Endothelial cell of umbilical vein (primary cell): Measurements from ENCODE around the gene TNIP3. TPM values are rescaled to one million over a fixed set of nuclear protein-coding genes. Genes with fewer than 3 reads are reported as not detected.

Source experiments
- BruUV-seq: library from RNA; stranded (reverse); fragments of 400-500 nt; replicated peaks from 2 replicates; lab custom pipeline; 2021; lab: Mats Ljungman, UMichigan
- CTCF ChIA-PET: fragments of 300-600, 350-600 bp; sonication (Branson Sonifier 250); formaldehyde crosslinking; loops from one replicate; lab custom pipeline; 2021; ENCODE audit warnings: antibody characterized with exemption, inconsistent platforms; lab: Charles Lee
- POLR2A ChIA-PET: fragments of 300-600, 350-600 bp; sonication (Branson Sonifier 250); formaldehyde crosslinking; loops from one replicate; lab custom pipeline; 2021; ENCODE audit warnings: antibody characterized with exemption, inconsistent platforms; lab: Charles Lee
- DNase-seq: peaks from one replicate; pipeline ENCODE4 v3.0.0-alpha.2; 2011; ENCODE audit warnings: low read depth, low spot score
- FAIRE-seq: peaks from 2 replicates; lab custom pipeline; 2011; peaks lifted over from hg19 to GRCh38; lab: Jason Lieb, UNC
- H2AFZ ChIP-seq: 2 replicates; pipeline ENCODE4 v1.6.0; 2012; ENCODE audit warnings: low read depth, low read length, control low read depth, inconsistent platforms
- H3K27ac ChIP-seq: 2 replicates; pipeline ENCODE4 v1.5.1; 2011; ENCODE audit warnings: low read depth, mild to moderate bottlenecking, control low read depth, low read length, moderate library complexity; ENCODE audit not compliant: insufficient read depth
- H3K27me3 ChIP-seq, 2 experiments: 2 replicates each; pipeline versions ENCODE4 v1.6.0 to v1.6.1; 2011; ENCODE audit warnings: low read length in 2 of 2, mixed read lengths in 1 of 2; ENCODE audit not compliant: control insufficient read depth in 2 of 2, insufficient read depth in 2 of 2
- H3K36me3 ChIP-seq, 2 experiments: 2 replicates in 1 of 2; 3 replicates in 1 of 2; pipeline ENCODE4 v1.5.1; 2011; ENCODE audit warnings: low read length in 2 of 2, mild to moderate bottlenecking in 1 of 2, moderate library complexity in 1 of 2; ENCODE audit not compliant: control insufficient read depth in 2 of 2, insufficient read depth in 2 of 2; ENCODE audit errors: extremely low read depth in 1 of 2
- H3K4me1 ChIP-seq: 3 replicates; pipeline ENCODE4 v1.5.1; 2011; ENCODE audit warnings: mild to moderate bottlenecking, low read length; ENCODE audit not compliant: control insufficient read depth, insufficient read depth; ENCODE audit errors: extremely low read depth
- H3K4me2 ChIP-seq: 2 replicates; pipeline ENCODE4 v1.6.1; 2011; ENCODE audit warnings: low read length, control low read depth, mixed read lengths; ENCODE audit not compliant: insufficient read depth
- H3K4me3 ChIP-seq, 3 experiments: fragments of 200-600 bp in 1 of 3; sonication (generic), shearing (Covaris generic) in 1 of 3; replicated peaks in 1 of 3; 2 replicates each; pipeline ENCODE4 v1.5.1; 2011 to 2016; ENCODE audit warnings: control low read depth in 3 of 3, low read length in 3 of 3, mild to moderate bottlenecking in 2 of 3, inconsistent platforms in 1 of 3, low read depth in 1 of 3, moderate library complexity in 1 of 3; ENCODE audit not compliant: insufficient read depth in 1 of 3
- H3K79me2 ChIP-seq: 2 replicates; pipeline ENCODE4 v1.6.0; 2012; ENCODE audit warnings: low read length, inconsistent platforms; ENCODE audit not compliant: control insufficient read depth, insufficient read depth
- H3K9ac ChIP-seq: replicated peaks from 2 replicates; pipeline ENCODE3; 2011; ENCODE audit warnings: low read length, control low read depth; ENCODE audit not compliant: insufficient read depth; ENCODE audit errors: extremely low read depth
- H3K9me1 ChIP-seq: replicated peaks from 3 replicates; pipeline ENCODE4 v1.6.0; 2011; ENCODE audit warnings: mild to moderate bottlenecking, low read length; ENCODE audit not compliant: control insufficient read depth, insufficient read depth; ENCODE audit errors: extremely low read depth
- H3K9me3 ChIP-seq: replicated peaks from 2 replicates; pipeline ENCODE4 v1.5.1; 2012; ENCODE audit warnings: low read length, inconsistent platforms; ENCODE audit not compliant: control insufficient read depth, insufficient read depth
- H4K20me1 ChIP-seq: replicated peaks from 2 replicates; pipeline ENCODE3; 2011; ENCODE audit warnings: mild to moderate bottlenecking, low read length; ENCODE audit not compliant: control insufficient read depth, insufficient read depth; ENCODE audit errors: extremely low read depth
- EZH2 ChIP-seq: IDR thresholded peaks from 2 replicates; pipeline ENCODE4 v1.6.1; 2012; ENCODE audit warnings: borderline replicate concordance, low read depth, mild to moderate bottlenecking, moderate library complexity, low read length, inconsistent platforms; ENCODE audit not compliant: severe bottlenecking
- FOS ChIP-seq: IDR thresholded peaks from 2 replicates; pipeline ENCODE4 v1.6.1; 2011; ENCODE audit warnings: mild to moderate bottlenecking, low read length, moderate library complexity, borderline replicate concordance; ENCODE audit not compliant: insufficient read depth
- GATA2 ChIP-seq: IDR thresholded peaks from 2 replicates; pipeline ENCODE4 v1.7.0; 2011; ENCODE audit warnings: low read depth, mild to moderate bottlenecking, moderate library complexity, mixed read lengths, low read length; ENCODE audit not compliant: insufficient read length, insufficient read depth
- JUN ChIP-seq: IDR thresholded peaks from 2 replicates; pipeline ENCODE4 v1.6.1; 2011; ENCODE audit warnings: borderline replicate concordance, low read depth; ENCODE audit not compliant: insufficient read length, insufficient read depth
- MAX ChIP-seq: IDR thresholded peaks from 2 replicates; pipeline ENCODE4 v1.6.1; 2011; ENCODE audit not compliant: insufficient read depth, insufficient read length
- MYC ChIP-seq: IDR thresholded peaks from one replicate; pipeline ENCODE4 v1.6.1; 2011; ENCODE audit warnings: mild to moderate bottlenecking, low read depth, low read length
- POLR2A ChIP-seq: IDR thresholded peaks from 2 replicates; pipeline ENCODE4 v1.6.1; 2012; ENCODE audit warnings: low read depth, mild to moderate bottlenecking, control low read depth, low read length
- POLR2AphosphoS5 ChIP-seq: IDR thresholded peaks from 2 replicates; pipeline ENCODE4 v1.6.1; 2012; ENCODE audit warnings: low read depth, mild to moderate bottlenecking, control low read depth, low read length, moderate library complexity; ENCODE audit not compliant: insufficient read depth
- dilution Hi-C: fragments of 300-500 bp; cut with MboI; formaldehyde crosslinking; loops from one replicate; pipeline ENCODE4 v1.15.0; 2019; ENCODE audit warnings: low sequenced_read_pairs; ENCODE audit not compliant: extremely low pct_ligation_motif_present
- intact Hi-C: fragments of 100-400 bp; cut with micrococcal nuclease; formaldehyde crosslinking; loops from one replicate; pipeline ENCODE4 v1.10.0; 2022
- polyA plus RNA-seq, 4 experiments: library from polyadenylated mRNA; depleted of rRNA in 3 of 4; stranded (reverse) in 3 of 4; unstranded in 1 of 4; fragments of >200 nt; gene quantifications; 2 replicates each; pipeline versions ENCODE4 v1.2.1 to v1.2.3, GENCODE V29; 2011 to 2012; ENCODE audit warnings: missing spikeins in 1 of 4
- total RNA-seq: library from RNA; stranded (reverse); gene quantifications from 2 replicates; pipeline ENCODE4 v1.2.3, GENCODE V29; 2021
- TF ChIP-seq, protein P1 (sequence below), 2 donors: IDR thresholded peaks; 1 replicate in 1 of 2; 2 replicates in 1 of 2; pipeline ENCODE4 v1.5.1; 2011; ENCODE audit warnings: low read length in 2 of 2, mild to moderate bottlenecking in 2 of 2, moderate library complexity in 2 of 2, control low read depth in 1 of 2, inconsistent platforms in 1 of 2, low read depth in 1 of 2; ENCODE audit not compliant: insufficient read depth in 1 of 2; ENCODE audit errors: extremely low read depth in 1 of 2

Gene TNIP3
- total and polyA plus RNA-seq, 2 donors (not counting 3 experiments of a cell fraction or from before 2014, with no cell fraction given) = not detected

DNA sequence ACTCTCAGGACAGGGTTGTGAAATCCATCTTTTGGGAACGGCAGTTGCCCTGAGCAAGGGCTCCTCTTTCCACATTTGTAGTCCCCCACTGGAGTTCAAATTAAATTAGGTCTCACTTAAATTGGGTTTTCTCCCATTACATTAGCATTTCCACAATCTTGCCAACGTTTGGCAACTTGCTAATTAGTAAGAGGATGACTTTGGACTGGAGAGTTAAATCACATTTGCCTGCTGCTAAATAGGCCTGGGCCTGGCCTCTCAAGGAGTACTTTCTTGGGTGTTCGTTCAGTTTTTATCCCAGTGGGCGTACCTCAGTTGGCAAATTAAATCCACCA lies 33.8 kb downstream of the TNIP3 start:
- H2AFZ ChIP-seq = no peak overlapping the region
- intact Hi-C loops (no loop called here), dilution Hi-C loops (no loop called here)
- no peaks in the 10 kb centered on the region for H3K79me2 ChIP-seq
- BruUV-seq = no TSS peak
- H3K9me1 ChIP-seq = no peaks in the 10 kb centered on the region
- TF ChIP-seq FOS (no peak), EZH2 (no peak)
- no peaks in the 10 kb centered on the region for H3K27me3 ChIP-seq
- H3K9me3 ChIP-seq = no peaks in the 10 kb centered on the region
- H3K4me2 ChIP-seq = no peak overlapping the region
- H3K36me3 ChIP-seq = no peaks in the 10 kb centered on the region
- no peaks in the 10 kb centered on the region for H3K4me1 ChIP-seq
- FAIRE-seq (no peak), DNase-seq (no peak)
- H3K4me3 ChIP-seq = no peak overlapping the region
- ChIA-PET POLR2A (no interaction called here), CTCF (no interaction called here)
- H3K9ac ChIP-seq = no peak overlapping the region
- H3K27ac ChIP-seq = no peak overlapping the region
- H4K20me1 ChIP-seq = no peaks in the 10 kb centered on the region

DNA sequence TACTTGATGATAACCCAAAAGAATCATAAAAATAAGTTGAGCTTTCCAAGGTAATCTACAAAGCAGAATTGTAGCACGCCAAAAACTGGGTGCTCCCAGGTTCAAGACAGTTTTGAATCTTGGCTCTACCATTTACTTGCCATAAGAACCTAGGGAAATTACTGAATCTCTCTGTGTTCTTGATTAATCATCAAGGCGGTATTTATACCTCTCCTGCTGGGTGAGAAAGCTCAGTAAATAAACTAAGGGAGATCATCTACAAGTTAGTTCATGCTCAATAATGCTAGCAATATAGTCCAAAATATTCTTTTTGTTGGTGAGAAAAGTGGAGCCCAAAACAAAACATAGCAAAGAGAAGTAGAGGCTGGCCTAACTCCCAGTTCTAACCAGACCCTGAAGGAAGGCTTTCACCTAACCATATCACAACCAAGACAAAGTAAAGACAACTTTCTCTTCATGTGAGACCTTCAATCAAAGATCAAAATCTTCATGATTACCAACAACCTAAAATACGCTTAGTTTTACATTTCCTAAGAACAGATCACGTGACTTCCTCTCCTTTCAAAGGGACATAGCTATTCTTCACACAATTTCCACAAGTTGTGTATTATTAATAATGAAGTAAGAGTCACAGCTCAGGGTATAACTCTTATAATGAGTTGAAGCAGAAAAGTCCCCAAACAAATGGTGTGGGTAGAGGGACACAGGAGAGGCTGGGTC lies 34.4 kb downstream of the TNIP3 start:
- no peak overlapping the region for H3K4me3 ChIP-seq
- no peaks in the 10 kb centered on the region for H3K36me3 ChIP-seq
- TF ChIP-seq FOS (no peak), MYC (no peak), GATA2 (no peak), EZH2 (no peak), POLR2A (no peak), POLR2AphosphoS5 (no peak), MAX (no peak), JUN (no peak)
- TF ChIP-seq, protein P1, sequence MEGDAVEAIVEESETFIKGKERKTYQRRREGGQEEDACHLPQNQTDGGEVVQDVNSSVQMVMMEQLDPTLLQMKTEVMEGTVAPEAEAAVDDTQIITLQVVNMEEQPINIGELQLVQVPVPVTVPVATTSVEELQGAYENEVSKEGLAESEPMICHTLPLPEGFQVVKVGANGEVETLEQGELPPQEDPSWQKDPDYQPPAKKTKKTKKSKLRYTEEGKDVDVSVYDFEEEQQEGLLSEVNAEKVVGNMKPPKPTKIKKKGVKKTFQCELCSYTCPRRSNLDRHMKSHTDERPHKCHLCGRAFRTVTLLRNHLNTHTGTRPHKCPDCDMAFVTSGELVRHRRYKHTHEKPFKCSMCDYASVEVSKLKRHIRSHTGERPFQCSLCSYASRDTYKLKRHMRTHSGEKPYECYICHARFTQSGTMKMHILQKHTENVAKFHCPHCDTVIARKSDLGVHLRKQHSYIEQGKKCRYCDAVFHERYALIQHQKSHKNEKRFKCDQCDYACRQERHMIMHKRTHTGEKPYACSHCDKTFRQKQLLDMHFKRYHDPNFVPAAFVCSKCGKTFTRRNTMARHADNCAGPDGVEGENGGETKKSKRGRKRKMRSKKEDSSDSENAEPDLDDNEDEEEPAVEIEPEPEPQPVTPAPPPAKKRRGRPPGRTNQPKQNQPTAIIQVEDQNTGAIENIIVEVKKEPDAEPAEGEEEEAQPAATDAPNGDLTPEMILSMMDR (IDR thresholded peaks at IDR 0.05; ENCODE audit: extremely low read depth in 1 of 2, insufficient read depth in 1 of 2, low read depth in 1 of 2, low read length in 2 of 2) = no peak
- no peak overlapping the region for H3K27ac ChIP-seq
- H4K20me1 ChIP-seq = no peaks in the 10 kb centered on the region
- no TSS peak for BruUV-seq
- DNase-seq = no peak
- H3K9ac ChIP-seq = no peak overlapping the region
- intact Hi-C loops (no loop called here), dilution Hi-C loops (no loop called here)
- H3K4me2 ChIP-seq = no peak overlapping the region
- ChIA-PET POLR2A (no interaction called here), CTCF (no interaction called here)
- no peaks in the 10 kb centered on the region for H3K9me1 ChIP-seq
- no peak for FAIRE-seq
- H3K79me2 ChIP-seq = no peaks in the 10 kb centered on the region
- H3K9me3 ChIP-seq = no peaks in the 10 kb centered on the region
- no peaks in the 10 kb centered on the region for H3K4me1 ChIP-seq
- H3K27me3 ChIP-seq = no peaks in the 10 kb centered on the region
- no peak overlapping the region for H2AFZ ChIP-seq
